Limb (tissue), 2 donors: Measurements from ENCODE around the gene PPP2R5C.

Experiments used
- DNase-seq, 2 donors: peaks; one replicate each; pipeline ENCODE4 v3.0.0-alpha.2; 2016; ENCODE audit errors: extremely low spot score in 2 of 2

PPP2R5C gene

DNA sequence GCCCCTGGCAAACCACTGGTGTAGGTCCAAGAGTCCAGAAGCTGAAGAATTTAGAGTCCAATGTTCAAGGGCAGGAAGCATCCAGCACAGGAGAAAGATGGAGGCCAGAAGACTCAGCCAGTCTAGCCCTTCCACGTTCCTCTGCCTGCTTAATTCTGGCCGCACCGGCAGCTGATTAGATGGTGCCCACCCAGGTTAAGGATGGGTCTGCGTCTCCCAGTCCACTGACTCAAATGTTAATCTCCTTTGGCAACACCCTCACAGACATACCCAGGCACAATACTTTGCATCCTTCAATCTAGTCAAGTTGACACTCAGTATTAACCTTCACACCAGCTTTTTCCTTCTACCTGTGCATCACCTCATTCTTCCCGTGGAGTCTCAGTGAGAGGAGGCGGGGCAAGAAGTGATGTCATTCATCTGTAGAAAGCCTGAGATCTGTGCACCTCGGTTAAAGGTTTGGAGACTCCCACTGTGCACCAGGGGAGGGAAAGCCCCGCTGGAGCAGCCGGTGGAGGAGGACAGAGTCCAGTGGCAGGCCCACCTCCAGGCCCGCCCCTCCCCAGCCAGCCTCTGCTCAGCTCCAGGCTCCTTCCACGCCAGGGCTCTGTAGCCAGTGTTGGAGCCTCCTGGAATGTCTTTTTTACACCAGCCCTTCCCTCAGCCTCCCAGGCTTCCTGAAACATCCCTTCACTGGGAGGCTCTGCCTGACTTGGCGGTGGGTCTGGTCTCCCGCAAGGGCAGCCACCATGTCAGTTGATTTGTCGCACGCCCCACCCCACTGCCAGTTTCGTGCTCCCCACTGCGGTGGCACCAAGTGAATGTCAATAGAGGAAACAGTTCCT, 122.8 kb downstream of the PPP2R5C start:
- DNase-seq = no peak

DNA sequence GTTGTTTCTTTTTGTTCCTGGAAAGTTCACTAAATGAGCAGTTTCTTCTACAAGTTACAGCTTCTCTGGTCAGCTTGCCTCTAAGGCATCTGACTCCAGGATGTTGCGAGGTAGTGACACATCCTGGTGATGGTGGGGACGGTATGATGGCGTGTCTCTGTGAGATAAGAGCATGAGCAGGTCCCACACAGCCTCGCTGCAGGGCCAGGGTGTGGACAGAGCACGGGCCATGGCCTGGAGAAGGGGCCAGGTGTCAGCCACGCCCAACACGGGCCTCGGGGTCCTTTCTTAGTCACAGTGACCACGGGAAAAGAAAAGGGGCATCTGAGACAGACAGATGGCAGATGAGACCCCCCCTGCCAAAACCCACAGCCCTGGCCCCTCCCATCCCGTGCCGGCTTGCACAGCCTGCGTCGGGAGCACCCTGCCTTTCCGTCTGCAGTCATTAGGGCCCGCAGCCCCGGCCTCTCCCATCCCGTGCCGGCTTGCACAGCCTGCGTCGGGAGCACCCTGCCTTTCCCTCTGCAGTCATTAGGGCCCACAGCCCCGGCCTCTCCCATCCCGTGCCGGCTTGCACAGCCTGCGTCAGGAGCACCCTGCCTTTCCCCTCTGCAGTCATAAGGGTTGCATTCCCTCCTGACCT, 123.5 kb downstream of the PPP2R5C start:
- DNase-seq = no peak

DNA sequence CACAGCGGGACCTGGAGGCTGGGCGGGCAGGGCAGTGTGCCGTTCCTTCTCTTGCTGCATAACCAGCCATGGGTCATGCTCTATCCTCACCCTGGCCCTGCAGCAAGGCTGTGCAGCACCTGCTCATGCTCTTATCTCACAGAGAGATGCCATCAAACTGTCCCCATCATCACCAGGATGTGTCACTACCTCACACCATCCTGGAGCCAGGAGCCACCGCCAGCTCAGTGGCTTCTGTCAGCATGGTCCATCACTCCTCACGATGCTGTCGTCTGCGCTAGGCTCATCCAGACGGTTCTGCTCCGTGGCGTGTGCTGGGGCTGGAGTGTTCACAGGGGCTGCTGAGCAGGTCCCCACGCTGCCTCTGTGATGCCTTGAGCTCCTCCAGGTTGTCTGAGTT, 125.7 kb downstream of the PPP2R5C start:
- DNase-seq = no peak

DNA sequence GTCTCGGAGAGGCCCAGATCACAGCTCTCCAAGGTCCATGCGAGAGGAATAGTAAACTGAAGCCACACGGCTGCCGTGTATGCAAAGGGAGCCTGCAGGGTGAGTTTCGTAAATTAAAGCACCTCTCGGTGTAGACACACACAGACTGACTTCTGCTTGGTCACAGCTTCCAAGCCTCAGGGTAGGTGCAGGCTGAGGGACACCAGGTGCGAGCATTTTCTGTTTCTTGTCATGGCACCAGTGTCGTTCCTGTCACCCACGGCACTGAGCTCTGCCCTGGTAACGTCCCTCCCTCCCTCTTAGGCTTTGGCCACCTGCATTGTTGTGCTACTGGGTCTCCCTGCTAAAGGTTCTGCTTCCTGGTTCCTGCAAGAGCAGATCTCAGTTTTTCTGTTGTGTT, 126.7 kb downstream of the PPP2R5C start:
- DNase-seq = no peak

DNA sequence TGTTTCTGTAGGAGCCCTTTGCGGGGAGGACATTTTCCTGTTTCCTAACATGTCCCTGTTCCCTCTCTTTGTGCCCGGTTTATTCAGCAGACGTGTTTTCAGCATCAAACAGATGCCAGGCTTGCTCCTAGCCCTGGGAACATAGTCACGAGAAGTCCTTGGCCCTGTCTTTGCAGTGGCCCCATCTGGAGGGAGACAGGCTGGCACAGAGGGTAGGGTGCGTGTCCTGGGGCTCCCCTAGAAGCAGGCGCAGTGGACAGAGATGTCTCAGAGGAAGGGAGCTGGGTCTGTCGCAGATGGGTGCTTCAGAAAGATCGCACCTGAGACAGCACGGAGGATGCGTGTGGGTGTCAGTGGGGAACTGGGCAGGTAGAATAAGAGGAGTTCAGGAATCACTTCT, 127.9 kb downstream of the PPP2R5C start:
- no peak for DNase-seq

DNA sequence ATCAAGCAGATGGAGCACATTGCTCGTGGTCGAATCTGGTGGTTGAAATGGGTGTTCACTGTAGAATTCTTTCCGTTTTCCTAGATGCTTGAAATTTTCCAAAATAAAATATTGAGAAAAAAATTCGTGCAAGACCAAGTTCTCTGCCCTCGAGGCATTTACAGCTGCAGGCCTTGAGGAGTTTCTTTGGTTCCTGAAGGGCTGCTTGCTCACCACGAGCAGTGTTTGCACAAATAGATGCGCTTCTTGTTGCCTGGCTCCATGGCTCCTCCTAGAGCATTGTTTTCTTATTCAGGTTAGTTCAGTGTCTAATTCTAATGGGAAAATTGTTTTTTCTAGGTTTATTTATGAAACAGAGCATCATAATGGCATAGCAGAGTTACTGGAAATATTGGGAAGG, 128.4 kb downstream of the PPP2R5C start:
- no peak for DNase-seq

DNA sequence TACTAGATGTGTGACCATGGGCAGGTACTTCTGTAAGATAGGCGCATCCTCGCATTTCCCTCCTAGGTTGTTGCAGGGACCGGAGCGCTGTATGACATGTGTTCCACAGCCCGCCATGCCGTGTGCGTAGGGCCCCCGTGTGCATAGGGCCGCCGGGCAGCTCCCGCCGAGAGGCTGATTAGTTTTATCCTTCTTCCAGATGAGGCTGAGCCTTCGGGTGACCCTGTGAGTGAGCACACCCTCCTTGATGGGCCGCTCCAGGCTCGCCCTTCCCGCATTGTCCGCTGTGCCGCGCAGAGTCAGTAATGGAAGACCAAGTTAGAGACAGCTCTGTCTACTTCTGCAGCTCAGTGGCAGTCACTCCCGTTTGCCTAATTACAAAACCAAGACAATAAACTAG, 130.0 kb downstream of the PPP2R5C start:
- no peak for DNase-seq

DNA sequence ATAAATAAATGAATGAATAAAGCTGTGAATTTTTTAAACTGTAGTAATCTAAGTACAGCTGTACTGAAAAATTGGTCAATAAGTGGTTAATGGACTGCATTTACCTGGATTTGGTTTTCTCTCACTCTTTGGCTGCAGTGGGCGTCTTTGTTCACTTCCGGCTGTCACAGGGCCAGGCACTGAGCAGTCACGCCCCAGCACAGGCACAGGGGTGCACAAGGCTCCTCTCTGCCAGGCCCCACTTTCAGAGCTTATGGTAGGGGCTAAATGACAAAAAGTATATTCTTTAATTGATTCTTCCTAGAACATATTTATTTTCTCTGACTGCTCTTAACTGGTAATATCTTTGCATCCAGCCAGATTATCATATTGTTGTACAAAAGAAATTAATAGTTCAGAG, 132.2 kb downstream of the PPP2R5C start:
- no peak for DNase-seq

DNA sequence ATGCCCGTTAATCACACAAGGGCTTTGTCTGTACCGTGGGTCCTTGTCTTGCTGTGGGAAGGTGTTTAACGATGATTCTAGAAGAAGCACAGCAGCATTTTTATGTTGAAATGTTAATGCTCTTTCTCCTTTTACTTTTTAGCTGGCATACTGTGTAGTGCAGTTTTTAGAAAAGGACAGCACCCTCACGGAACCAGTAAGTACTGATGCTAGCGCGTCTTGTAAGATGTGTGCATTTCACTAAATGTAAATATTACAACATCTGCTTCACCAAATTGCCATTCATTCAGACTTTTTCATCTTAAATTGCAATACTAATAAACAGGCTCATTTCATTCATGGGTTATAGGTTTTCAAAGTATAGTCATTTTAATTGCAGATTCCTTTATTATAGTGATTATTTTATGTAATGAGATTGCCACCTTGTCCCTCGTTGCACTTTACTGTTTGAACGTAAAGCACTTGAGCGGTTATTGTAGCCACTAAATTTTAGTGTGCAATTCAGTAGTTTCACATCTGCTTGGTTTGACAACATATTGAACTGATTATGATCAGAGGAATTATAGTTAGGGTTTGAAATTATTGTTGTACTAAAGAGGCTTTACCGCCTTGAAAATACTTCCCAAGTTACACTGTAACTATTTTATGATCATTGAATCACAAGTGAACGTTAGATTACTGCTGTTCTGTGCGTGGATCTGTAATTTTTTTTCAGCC, 133.0 kb downstream of the PPP2R5C start:
- no peak for DNase-seq

DNA sequence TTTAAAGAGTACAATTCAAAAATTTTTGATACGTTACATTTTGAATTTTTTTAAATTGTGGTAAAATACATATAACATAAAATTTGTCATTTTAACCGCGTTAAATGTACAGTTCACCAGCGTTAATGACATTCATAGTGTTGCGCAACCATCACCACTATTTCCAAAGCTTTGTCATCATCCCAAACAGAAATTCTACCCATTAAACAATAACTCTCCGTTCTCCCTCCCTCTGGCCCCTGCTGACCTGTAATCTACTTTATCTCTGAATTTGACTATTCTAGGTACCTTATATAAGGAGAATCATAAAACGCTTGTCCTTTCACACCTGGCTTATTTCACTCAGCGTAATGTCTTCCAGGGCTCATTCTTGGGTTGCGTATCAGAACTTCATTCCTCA, 133.7 kb downstream of the PPP2R5C start:
- no peak for DNase-seq

DNA sequence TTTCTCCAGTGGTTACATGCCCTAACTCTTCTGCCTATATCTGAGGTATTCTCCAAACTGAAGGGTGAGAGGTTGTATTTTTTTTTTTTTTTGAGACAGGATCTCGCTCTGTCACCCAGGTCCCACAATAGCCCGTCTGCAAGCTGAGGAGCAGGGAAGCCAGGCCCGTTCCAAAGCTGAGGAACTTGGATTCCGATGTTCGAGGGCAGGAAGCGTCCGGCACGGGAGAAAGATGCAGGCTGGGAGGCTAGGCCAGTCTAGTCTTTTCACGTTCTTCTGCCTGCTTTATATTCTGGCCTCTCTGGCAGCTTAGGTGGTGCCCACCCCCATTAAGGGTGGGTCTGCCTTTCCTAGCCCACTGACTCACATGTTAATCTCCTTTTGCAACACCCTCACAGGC, 135.8 kb downstream of the PPP2R5C start:
- DNase-seq = no peak

DNA sequence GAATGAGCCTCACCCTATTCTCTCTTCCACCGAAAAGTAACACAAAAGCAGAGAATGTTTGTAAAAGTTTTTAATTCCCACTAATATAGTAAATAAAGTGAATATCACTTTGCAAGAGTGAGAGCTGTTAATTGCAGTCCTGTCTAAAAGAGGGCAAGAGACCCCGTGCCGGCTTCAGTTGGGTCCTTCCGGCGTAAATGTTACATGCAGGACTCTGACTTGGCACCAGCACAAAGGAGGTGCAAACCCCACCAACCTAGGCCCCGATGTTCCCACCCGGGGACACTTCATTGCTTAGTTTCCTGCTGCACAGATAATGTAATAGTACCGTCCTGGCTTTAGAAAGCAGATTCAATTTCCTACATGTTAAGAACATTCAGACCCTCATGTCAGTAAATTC, 136.9 kb downstream of the PPP2R5C start:
- no peak for DNase-seq

DNA sequence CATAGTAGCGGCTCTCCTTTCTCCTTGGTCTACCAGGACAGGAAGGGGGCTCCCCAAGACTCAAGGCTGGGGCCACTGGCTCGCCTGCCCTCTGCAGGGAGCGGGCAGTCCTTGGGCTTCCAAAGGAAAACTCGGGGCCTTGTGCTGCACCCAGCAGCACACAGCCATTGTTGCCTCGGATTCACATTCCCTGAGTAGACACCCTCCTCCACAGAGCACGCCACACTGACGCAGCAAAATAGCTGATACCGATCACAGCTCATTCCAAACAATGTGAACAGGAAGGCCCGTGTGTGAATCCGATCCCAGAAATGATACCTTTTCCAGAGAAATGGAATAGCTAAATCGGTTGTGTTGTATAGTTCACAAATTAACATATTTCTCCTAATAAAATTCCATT, 137.8 kb downstream of the PPP2R5C start:
- DNase-seq = no peak

DNA sequence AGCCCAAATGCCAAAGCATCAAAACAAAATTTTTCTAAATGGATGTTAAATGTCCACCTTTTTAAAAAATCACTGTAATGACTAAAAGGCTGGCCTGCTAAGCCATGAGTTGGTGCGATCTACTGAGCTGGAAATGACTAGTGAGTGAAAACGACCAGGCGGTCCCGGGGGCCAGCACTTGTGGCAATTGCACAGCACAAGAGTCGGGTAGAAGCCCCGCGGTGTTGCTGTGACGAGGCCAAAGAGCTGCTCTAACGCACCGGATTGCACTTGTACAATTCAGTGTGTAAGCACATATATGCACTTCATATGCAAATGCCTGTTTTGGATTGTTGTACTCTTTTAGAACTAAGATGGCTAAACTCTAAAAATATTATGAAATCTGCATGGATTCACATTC, 138.7 kb downstream of the PPP2R5C start:
- DNase-seq = no peak

DNA sequence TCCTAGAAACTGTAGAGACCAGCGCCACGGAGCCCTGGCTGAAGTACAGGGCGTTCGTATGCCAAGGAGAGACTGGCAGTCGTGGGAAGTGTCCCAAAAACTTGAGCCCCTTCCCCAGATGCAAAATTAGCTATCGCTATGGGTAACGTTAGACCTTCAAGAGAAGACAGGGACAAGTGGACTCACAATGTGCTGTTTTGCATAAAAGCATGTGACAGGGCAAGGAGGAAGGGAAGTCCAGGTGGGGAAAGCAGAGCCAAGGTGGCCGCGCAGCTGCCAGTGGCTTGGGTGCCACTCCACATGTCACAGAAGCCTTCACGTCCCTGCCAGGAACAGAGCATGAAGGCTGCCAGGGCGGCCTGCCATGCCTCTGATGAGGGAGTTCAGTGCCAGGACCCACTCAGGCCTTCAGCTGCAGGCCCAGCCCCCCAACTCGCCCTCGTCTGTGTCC, 141.6 kb downstream of the PPP2R5C start:
- DNase-seq = no peak

DNA sequence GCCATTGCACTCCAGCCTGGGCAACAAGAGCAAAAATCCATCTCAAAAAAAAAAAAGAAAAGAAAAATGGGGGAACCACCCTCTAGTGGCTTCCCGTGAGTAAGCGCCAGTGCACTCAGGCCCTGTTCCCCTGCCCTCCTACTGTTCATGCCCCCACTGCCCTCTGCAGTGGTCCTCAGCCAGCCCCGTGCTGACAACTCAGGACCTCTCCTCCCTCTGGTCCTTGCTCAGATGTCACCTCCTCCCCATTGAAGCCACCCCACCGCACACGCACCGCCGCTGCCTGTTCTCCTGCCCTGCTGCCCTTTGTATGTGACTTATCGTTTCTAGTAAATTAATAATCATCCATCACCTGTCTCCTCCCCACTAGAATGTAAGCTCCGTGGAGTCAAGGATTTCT, 144.1 kb downstream of the PPP2R5C start:
- no peak for DNase-seq

DNA sequence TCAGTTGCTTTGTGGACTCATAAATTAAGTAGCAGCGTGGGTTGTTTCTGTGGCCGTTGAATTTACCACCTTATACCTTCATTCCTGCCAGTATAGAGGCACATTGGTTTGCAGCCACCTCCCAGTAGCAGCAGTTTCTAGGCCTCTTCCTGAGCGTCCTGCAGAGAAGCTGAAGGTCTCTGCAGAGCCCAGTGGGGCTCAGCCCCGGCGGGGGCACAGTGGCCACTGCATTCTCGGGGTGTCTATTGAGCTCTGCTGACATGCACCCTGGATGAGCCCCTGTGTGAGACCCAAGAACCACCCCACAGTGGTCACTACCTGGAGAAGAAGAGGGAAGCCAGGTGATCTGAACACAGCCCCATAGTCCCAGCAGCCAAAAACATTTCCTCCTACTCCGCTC, 145.1 kb downstream of the PPP2R5C start:
- DNase-seq = no peak

DNA sequence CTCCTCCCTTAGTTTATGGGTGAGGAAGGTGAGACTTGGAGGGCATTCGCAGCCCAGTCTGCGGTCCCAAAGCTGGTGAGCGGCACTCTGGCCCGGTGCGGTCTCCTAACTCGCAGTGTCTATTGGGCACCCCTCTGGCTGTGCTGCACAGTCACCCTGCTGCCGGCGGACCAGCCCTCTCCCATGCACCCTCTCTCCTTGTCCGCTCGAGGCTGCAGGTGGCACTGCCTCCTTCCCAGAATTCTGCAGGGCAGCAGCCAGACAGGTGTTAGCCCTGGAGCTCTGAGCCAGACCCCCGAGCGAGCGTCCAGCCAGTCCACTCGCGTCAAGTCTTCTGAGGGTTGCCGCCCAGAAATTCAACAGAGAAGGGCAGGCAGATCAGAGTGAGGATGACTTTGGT, 146.1 kb downstream of the PPP2R5C start:
- DNase-seq = no peak

DNA sequence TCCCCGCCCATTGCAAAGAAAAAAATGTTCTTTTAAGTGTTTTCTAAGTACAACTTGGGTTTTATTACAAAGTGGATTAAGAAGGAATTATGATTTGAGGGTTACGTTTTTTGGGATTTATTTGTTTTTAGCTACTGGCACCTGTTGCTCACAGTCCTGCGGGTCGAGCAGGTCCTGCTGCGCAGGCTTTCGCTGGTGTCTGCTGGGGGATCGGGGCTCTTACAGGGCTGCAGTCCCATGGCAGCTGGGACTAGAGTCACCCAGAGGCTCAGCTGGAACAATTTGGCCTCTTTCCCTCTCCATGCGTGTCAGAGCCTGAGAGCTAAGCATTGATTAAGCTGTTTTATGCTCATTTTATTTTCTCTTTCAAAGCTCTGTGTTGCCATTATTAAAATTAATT, 147.3 kb downstream of the PPP2R5C start:
- no peak for DNase-seq

DNA sequence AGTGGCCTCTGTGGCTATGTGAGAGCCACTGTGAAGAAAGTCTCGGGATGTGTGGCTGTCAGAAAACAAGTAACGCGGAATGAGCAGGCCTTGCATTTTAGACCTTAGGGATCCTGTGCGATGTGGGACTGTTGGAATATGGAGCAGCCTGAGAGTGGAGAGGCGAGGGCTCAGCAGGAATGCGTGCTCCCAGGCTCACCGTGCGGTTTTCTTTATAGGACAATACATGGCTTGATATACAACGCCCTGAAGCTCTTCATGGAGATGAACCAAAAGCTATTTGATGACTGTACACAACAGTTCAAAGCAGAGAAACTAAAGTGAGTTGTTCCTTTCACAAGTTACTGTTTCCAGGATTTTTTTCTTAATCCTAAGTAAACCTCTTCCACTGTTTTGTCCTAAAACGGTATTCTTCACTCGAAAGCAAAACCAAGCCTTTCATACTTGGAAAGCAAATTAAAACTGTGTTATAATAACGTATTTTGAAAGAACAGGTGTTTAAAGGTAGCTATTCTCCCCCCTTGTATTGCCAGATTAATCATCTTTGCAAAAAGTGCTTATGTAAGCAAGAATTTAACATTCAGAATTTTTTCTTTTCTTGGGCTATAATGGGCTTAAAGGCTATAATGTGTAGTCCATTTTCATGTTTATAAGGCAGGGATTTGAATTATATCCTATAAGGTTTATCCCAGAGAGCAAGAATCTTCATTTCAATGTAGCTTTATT, 148.0 kb downstream of the PPP2R5C start:
- no peak for DNase-seq

DNA sequence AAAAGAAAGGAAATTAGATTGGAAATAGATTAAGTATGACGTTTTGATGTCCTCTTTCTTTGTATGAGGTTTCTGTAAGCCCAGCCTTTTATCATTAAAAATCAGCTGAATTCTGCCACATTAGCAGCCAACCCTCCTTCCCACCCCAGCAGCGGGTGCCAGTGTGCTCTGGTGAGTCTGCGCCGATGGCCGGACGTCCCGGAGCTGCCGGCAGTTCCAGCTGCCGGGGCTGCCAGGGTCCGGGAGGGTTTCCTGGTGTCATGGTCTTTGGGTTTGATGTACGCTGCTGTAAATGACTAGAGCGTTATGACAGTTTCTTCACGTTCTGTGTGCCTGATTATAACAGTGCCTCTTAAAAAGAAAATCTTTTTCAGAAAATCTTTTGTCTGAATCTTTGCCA, 151.3 kb downstream of the PPP2R5C start:
- no peak for DNase-seq

DNA sequence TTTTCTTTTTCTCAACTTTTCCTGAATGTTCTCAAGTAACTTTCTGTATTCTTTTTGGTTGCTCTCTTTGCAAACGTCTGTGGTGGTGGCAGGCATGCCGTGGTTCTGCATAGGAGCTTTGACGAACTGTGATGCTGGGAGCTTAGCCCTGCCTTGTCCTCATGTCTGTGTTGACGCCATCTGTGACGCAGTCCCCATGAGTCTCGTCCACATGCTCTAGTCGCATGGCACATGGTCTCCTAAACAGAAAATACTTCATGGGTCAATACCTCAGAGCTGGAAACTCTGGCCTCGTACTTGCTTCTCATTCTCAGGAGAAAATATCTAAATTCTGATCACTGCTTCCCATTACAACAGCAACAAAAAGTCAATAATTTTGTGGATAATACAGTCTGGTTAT, 152.6 kb downstream of the PPP2R5C start:
- no peak for DNase-seq
